Measurements from ENCODE around the gene SGSM1. TPM values are rescaled to one million over a fixed set of nuclear protein-coding genes. Genes with fewer than 3 reads are reported as not detected.

SGSM1 gene
- total and polyA plus RNA-seq, 12 donors: 1.1 to 14.3 (median 7.8) TPM

- Histone ChIP-seq H3K9me3 (no peaks in the 10 kb centered on the region), H3K27me3 (peaks cover 0 to 26% (median 0%) of the 10 kb centered on the region in 7 donors), H3K36me3 (no peaks in the 10 kb centered on the region), H3K27ac (peak overlapping the region in 8 of 10 donors; percentile 73 to 94 (median 84)), H3K4me3 (peak overlapping the region in 9 of 10 donors; percentile 56 to 98 (median 78)), H3K4me1 (peaks cover 5 to 60% (median 19%) of the 10 kb centered on the region in 9 donors)
- intact Hi-C loops (cut with DNase I): loop anchor here in 6 of 10 donors (2.0 to 5.0 kb wide), 4 partner anchors 33 to 93 kb away; no protein-coding TSS in a partner anchor
- WGBS, 2 donors: 36 to 67% methylated on average over 4 of the region's 4 CpGs
- no peak for ATAC-seq
- no peak for DNase-seq
- no peak for TF ChIP-seq CTCF (IDR thresholded peaks at IDR 0.05)
Observed at GRCh38 chr22:24954114-24954463, 148.1 kb downstream of the SGSM1 start.

DNA sequence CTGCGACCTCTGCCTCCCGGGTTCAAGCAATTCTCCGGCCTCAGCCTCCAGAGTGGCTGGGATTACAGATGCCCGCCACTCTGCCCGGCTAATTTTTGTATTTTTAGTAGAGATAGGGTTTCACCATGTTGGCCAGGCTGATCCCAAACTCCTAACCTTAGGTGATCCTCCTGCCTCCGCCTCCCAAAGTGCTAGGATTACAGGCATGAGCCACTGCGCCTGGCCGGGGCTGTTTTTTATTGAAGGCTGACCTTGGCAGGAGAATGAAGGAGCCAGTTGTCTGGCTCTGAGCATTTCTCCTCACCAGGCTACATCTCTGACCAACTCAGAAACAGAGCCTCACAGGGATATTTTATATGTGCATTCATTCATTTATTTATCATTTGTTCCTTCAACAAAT lies 148.8 kb downstream of the SGSM1 start:
- H3K4me3 ChIP-seq: peak overlapping the region in 1 of 10 donors; percentile 78
- H3K27me3 ChIP-seq: peaks cover 0 to 26% (median 0%) of the 10 kb centered on the region in 7 donors
- intact Hi-C loops (cut with DNase I): loop anchor here in 7 of 10 donors (2.0 to 5.0 kb wide), 4 partner anchors 32 to 92 kb away; no protein-coding TSS in a partner anchor
- no peaks in the 10 kb centered on the region for H3K36me3 ChIP-seq
- H3K4me1 ChIP-seq: peaks cover 5 to 60% (median 19%) of the 10 kb centered on the region in 9 donors
- WGBS, 2 donors: 93 to 97% methylated on average over 8 of the region's 8 CpGs
- DNase-seq (no peak), ATAC-seq (no peak)
- H3K9me3 ChIP-seq: no peaks in the 10 kb centered on the region
- TF ChIP-seq CTCF (IDR thresholded peaks at IDR 0.05): no peak
- H3K27ac ChIP-seq: peak overlapping the region in 5 of 10 donors; percentile 82 to 94 (median 89)

GRCh38 chr22:24957043-24957442 lies 151.0 kb downstream of the SGSM1 start:
- Histone ChIP-seq H3K27ac (no peak overlapping the region), H3K4me3 (no peak overlapping the region), H3K27me3 (peaks cover 0 to 15% (median 0%) of the 10 kb centered on the region in 7 donors), H3K36me3 (no peaks in the 10 kb centered on the region), H3K4me1 (peaks cover 5 to 71% (median 19%) of the 10 kb centered on the region in 9 donors), H3K9me3 (no peaks in the 10 kb centered on the region)
- DNase-seq: no peak
- ATAC-seq: no peak
- TF ChIP-seq CTCF (IDR thresholded peaks at IDR 0.05): no peak
- intact Hi-C loops (cut with DNase I): loop anchor here in 1 of 10 donors (5.0 kb wide), 1 partner anchor 70 kb away; no protein-coding TSS in a partner anchor
- WGBS, 2 donors: 84 to 91% methylated on average over 2 of the region's 2 CpGs

GRCh38 chr22:24961217-24961844 lies 155.3 kb downstream of the SGSM1 start:
- 85 to 95% methylated on average over 11 of the region's 11 CpGs for WGBS, 2 donors
- ATAC-seq: no peak
- Histone ChIP-seq H3K27ac (peak overlapping the region in 1 of 10 donors; percentile 84), H3K36me3 (no peaks in the 10 kb centered on the region), H3K9me3 (no peaks in the 10 kb centered on the region), H3K27me3 (no peaks in the 10 kb centered on the region), H3K4me1 (peaks cover 6 to 81% (median 32%) of the 10 kb centered on the region in 9 donors), H3K4me3 (no peak overlapping the region)
- intact Hi-C loops (cut with DNase I): no loop called here
- no peak for TF ChIP-seq CTCF (IDR thresholded peaks at IDR 0.05)
- DNase-seq: no peak

Data from heart right ventricle (tissue), 16 donors.